NCI-H128 (cell line): ENCODE measurements around the gene HOXB7.

Experiments used
- DNase-seq: peaks from one replicate; lab custom pipeline; 2025; ENCODE audit not compliant: unreplicated experiment; lab: John Stamatoyannopoulos, UW

HOXB7 gene

GRCh38 chr17:48636177-48637018, 25.6 kb upstream of the HOXB7 start:
- no peak for DNase-seq

- no peak for DNase-seq
Measured at GRCh38 chr17:48634493-48635208, 23.8 kb upstream of the HOXB7 start.

DNA sequence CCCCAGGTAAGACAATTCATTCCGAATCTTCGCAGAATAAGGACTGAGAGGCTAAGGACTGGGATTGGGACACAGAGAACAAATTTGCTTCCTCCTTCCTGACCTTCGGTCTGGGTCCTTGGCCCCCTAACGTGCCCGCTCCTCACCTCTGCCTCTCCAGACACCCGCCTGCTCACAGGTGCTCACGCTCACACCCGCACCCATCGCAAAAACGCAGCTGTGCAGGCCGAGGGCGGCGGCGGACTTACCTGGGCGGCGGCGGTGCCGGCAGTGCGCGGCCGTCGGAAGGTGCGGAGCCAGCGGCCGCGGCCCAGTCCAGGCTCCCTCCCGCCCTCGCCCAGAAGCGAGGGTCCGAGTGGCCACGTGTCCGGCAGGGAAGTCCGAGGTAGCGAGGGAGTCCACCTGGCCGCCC, 22.5 kb upstream of the HOXB7 start:
- DNase-seq: no peak

- DNase-seq: no peak
Measured at GRCh38 chr17:48632579-48633265, 21.9 kb upstream of the HOXB7 start.

GRCh38 chr17:48631693-48632578, 21.1 kb upstream of the HOXB7 start:
- no peak for DNase-seq

- no peak for DNase-seq
Measured at GRCh38 chr17:48630925-48631692, 20.3 kb upstream of the HOXB7 start.

- no peak for DNase-seq
Measured at GRCh38 chr17:48630009-48630924, 19.4 kb upstream of the HOXB7 start.

GRCh38 chr17:48629411-48629759, 18.6 kb upstream of the HOXB7 start:
- DNase-seq: no peak

DNA sequence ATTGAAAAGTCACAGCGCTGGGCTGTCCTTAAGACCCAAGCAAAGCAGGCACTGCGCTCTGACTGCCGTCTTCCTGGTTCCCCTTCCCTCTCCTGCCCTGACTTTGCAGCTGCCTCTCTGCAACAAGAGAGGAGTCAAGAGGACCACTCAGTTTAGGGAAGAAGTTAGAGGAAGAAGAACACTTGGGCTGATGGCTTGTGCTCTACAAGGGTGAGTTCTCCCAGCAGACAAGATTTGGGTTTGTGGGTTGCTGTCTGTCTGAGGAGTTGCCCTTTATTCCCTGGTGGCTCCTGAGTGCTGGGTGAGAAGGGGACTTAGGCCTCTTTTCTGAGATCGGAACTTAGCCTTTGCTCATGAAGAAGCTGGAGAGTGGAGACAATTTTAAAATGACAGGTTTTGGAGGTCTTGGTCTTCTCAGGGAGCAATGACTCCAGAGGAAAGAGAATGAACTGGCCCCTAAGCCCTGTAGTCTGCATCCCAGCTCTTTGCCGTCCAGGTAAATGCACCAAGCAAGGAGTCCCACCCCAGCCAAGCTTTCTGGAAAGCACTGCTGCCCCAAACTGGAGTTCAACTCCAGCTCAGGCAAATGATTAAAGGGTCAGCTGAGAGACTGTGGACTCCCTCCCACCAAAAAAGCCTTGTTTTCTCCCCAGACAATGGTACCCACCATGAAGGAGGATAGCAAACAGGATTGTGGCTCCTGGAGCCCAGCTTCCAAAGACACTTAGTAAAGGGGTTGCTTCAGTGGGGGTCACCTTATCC, 18.0 kb upstream of the HOXB7 start:
- DNase-seq: no peak

GRCh38 chr17:48627623-48628521, 17.1 kb upstream of the HOXB7 start:
- DNase-seq: no peak

GRCh38 chr17:48627118-48627597, 16.3 kb upstream of the HOXB7 start:
- no peak for DNase-seq

DNA sequence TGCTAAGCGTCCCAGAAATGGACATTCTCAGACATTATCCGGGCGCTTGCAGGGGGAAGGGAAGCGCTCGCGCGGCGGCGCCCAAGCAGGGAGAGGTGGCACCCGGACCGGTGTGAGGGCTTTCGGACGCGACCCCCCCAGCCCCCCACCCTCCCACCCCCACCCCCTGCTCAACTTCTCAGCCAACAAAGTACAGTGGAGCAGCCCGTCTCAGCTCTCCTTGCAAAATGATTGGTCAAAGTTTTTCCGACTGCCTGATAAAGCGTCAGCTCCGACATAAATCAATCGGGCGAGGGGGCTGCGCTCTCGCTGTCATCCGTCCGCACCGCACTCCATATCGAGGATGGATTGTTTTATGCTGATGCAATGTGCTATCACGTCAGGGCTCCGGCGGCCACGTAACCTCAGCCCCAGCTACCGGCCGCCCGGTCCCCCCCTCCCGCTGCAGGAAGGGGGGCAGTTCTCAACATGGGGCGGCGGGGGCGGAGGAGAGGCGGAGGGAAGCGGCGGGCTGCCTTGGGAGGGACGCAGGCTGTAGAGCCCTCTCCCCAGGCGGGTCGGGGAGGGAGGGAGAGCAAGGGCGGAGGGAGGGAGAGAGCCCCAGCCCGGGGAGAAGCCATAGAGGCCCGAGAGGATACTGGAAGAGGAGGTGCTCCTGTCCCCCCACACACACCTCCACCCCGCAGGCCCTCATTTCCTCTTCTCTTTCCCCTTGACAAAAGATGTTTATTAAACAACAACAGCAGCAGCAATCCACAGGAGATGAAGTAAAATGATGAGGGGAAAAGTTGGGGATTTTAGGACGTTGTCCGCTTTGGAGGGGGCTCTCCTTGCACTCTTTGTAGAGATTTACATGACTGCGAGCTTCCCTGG, 15.7 kb upstream of the HOXB7 start, which contains the start of gene HOXB9:
HOXB9 (minus strand) TSS at position 114 of the 873 bp plus-strand sequence; CDS start at position 25, 89 bp downstream.
- DNase-seq: no peak

DNA sequence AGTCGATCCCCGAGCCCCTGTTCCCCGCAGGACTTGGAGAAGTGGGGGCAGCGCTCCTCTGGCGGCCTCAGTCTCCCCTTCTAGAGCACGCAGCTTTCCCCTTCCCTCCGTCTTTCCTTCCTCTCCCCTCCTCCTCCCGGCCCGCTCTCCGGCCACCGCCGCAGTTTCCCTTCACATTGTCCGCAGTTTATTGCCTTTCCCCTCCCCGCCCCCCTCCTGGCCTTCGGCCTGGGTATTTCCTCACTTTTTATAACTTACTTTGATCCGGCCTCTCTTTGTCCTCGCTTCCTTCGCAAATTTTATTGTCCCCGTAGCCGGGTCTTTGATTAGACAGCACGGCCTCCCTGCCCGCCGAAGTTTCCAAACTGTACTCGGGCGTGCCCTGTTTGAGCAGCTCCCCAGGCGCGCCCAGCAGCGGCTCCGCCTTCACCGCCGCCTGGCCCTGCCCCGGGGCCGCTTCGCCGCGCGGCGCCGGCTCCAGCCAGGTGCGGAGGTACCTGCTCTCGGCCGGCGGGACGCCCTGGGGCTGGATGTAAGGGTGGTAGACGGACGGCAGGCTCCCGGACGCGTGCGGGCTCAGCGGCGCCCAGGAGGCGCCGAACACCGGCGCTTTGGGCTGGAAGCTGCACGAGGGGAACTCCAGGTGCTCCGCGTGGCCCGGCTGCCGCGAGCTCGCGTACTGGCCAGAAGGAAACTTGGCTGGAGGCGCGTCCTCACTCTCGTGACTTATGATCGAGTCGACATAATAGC, 14.9 kb upstream of the HOXB7 start:
- DNase-seq: no peak

DNA sequence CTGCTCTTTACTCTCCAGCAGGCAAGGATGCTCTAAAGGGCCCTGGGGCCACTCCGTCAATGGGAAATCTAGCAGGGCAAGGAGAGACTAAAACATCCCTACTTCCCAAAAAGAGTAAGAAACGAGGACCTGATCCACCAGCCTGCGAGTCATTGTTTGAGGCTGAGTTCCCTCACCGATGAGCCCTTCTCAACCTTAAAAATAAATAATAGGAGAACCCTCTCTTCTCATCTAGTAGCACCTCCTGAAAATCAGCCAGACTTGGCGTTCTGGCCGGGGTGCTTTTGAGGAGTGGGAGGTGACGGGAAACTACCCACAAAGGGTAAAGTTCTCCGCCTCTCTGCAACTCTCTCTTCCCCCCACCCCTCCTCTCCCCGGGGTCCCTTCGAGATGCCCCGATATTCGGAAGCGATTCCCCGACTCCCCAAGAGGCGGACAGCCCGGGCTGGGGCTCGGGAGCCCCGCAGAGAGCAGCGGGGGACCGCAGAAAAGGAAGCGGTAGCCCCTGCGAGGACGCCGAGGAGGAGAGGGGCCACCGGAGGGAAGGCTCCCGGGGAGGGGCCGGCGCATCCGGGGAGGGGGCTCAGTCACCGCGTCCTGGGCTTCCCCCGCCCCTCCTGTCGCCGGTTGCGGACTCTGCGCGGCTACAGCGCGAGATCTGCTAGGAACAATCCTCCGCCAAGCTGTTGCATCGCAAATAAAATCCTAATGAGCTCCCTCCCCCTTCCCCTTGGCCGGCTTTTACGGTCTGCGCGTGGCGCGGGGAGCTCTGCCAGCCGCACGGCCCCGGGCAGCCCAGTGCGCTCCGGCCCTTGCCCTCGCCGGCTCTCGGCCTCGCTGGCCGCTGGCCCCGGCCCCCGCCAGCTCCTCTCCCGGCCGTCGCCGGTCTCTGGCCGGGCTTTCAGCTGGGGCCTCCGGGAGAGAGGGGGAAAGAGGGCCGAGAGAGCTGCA, 14.0 kb upstream of the HOXB7 start:
- DNase-seq: no peak
